HepG2 (cell line): ENCODE measurements around the gene GHR. TPM values are rescaled to one million over a fixed set of nuclear protein-coding genes. Genes with fewer than 3 reads are reported as not detected.

Source experiments
- ATAC-seq: fragments of 200-7000 bp; cut with Tn5 transposase; 3 replicates; pipeline ENCODE4 v1.9.1; 2020; ENCODE audit warnings: mild to moderate bottlenecking, moderate library complexity
- BruUV-seq: library from RNA; stranded (reverse); fragments of 400-500 nt; replicated peaks from 2 replicates; lab custom pipeline; 2021; lab: Mats Ljungman, UMichigan
- CTCF ChIA-PET: fragments of 300-600 bp; formaldehyde crosslinking; extraction: SDS; loops from one replicate; lab custom pipeline; 2021; ENCODE audit warnings: low total read pairs, inconsistent platforms, low intra/inter-chr PET ratio; lab: Yijun Ruan, JAX
- POLR2A ChIA-PET: fragments of 350-600 bp; sonication (Branson Sonifier 250); formaldehyde crosslinking; loops from one replicate; lab custom pipeline; 2020; ENCODE audit warnings: antibody characterized with exemption, inconsistent platforms; lab: Yijun Ruan, JAX
- DNase-seq: peaks from one replicate; pipeline ENCODE4 v3.0.0-alpha.2; 2015; ENCODE audit warnings: low spot score
- FAIRE-seq: peaks from 3 replicates; lab custom pipeline; 2011; peaks lifted over from hg19 to GRCh38; lab: Jason Lieb, UNC
- H2AFZ ChIP-seq: one replicate; pipeline ENCODE4 v1.6.1; 2011; ENCODE audit warnings: low read length, inconsistent platforms
- H3K27ac ChIP-seq: fragments of 300-600 bp; 3 replicates; pipeline ENCODE4 v1.8.0; 2011; ENCODE audit warnings: mixed run types, mild to moderate bottlenecking, mixed read lengths, low read length, inconsistent platforms; ENCODE audit not compliant: insufficient read depth; ENCODE audit errors: extremely low read length
- H3K27me3 ChIP-seq, 2 experiments: fragments of 200-600 bp in 1 of 2; 2 replicates in 1 of 2; 3 replicates in 1 of 2; pipeline versions ENCODE4 v1.6.0 to v1.8.0; 2011; ENCODE audit warnings: low read length in 2 of 2, mild to moderate bottlenecking in 2 of 2, moderate library complexity in 2 of 2, inconsistent platforms in 1 of 2; ENCODE audit not compliant: insufficient read depth in 2 of 2, control insufficient read depth in 1 of 2
- H3K36me3 ChIP-seq, 2 experiments: fragments of 200-600 bp in 1 of 2; replicated peaks in 1 of 2; 2 replicates in 1 of 2; 3 replicates in 1 of 2; pipeline versions ENCODE4 v1.5.1 to v1.8.0; 2011; ENCODE audit warnings: low read length in 2 of 2, inconsistent platforms in 1 of 2; ENCODE audit not compliant: insufficient read depth in 2 of 2, control insufficient read depth in 1 of 2
- H3K4me1 ChIP-seq: 2 replicates; pipeline ENCODE4 v1.5.1; 2012; ENCODE audit warnings: low read length, inconsistent platforms; ENCODE audit not compliant: insufficient read depth
- H3K4me2 ChIP-seq: 2 replicates; pipeline ENCODE4 v1.6.0; 2011; ENCODE audit warnings: low read depth, low read length, inconsistent platforms
- H3K4me3 ChIP-seq, 3 experiments: fragments of 200-600 bp in 1 of 3; sonication (generic), shearing (Covaris generic) in 1 of 3; replicated peaks in 1 of 3; 2 replicates each; pipeline ENCODE4 v1.5.1; 2011 to 2016; ENCODE audit warnings: low read length in 3 of 3, inconsistent platforms in 2 of 3, low read depth in 2 of 3, mild to moderate bottlenecking in 2 of 3, control low read depth in 1 of 3, mixed read lengths in 1 of 3; ENCODE audit not compliant: insufficient read depth in 1 of 3
- H3K79me2 ChIP-seq: one replicate; pipeline ENCODE4 v1.6.1; 2011; ENCODE audit warnings: low read length, inconsistent platforms; ENCODE audit not compliant: insufficient read depth
- H3K9ac ChIP-seq: 2 replicates; pipeline ENCODE4 v1.6.0; 2011; ENCODE audit warnings: mild to moderate bottlenecking, low read depth, low read length, inconsistent platforms; ENCODE audit not compliant: insufficient read depth
- H3K9me3 ChIP-seq: 2 replicates; pipeline ENCODE4 v1.5.1; 2012; ENCODE audit warnings: mild to moderate bottlenecking, low read length
- H4K20me1 ChIP-seq: 2 replicates; pipeline ENCODE4 v1.6.0; 2011; ENCODE audit warnings: inconsistent platforms, mild to moderate bottlenecking, low read length, moderate library complexity; ENCODE audit not compliant: insufficient read depth
- ATF1 ChIP-seq: IDR thresholded peaks from 2 replicates; pipeline ENCODE4 v1.6.1; 2016; ENCODE audit warnings: mild to moderate bottlenecking, control low read depth
- CEBPB ChIP-seq: IDR thresholded peaks from 2 replicates; pipeline ENCODE4 v1.6.1; 2011; ENCODE audit warnings: low read depth, low read length, improper control_type of control experiment, borderline replicate concordance
- CREB1 ChIP-seq, 2 experiments: fragments of 450-650 bp in 1 of 2; IDR thresholded peaks; 2 replicates each; pipeline ENCODE4 v1.6.1; 2016 to 2017; ENCODE audit warnings: control low read depth in 1 of 2, mild to moderate bottlenecking in 1 of 2, missing compliant biosample characterization in 1 of 2, missing genetic modification characterization in 1 of 2
- FOXA3 ChIP-seq: IDR thresholded peaks from 2 replicates; pipeline ENCODE4 v1.6.1; 2016; ENCODE audit warnings: missing genetic modification reagents, missing compliant biosample characterization
- HNF4A ChIP-seq: sonication (generic); formaldehyde crosslinking; IDR thresholded peaks from 2 replicates; pipeline ENCODE4 v1.4.0; 2020; ENCODE audit warnings: missing genetic modification reagents
- NPAS2 ChIP-seq: sonication (generic); formaldehyde crosslinking; IDR thresholded peaks from 2 replicates; pipeline ENCODE4 v1.8.0; 2022; ENCODE audit warnings: mild to moderate bottlenecking, missing genetic modification reagents, borderline replicate concordance
- TEAD3 ChIP-seq: optimal IDR thresholded peaks from 2 replicates; pipeline ENCODE3; 2016; ENCODE audit warnings: borderline replicate concordance
- TRIM24 ChIP-seq: sonication (generic); formaldehyde crosslinking; IDR thresholded peaks from 2 replicates; pipeline ENCODE4 v1.8.0; 2022; ENCODE audit warnings: mild to moderate bottlenecking, missing genetic modification reagents
- ZBTB7B ChIP-seq: sonication (generic); formaldehyde crosslinking; IDR thresholded peaks from 2 replicates; pipeline ENCODE4 v1.4.0; 2020; ENCODE audit warnings: missing genetic modification reagents
- ZMYM4 ChIP-seq: sonication (generic); formaldehyde crosslinking; IDR thresholded peaks from 2 replicates; pipeline ENCODE4 v1.8.1; 2023; ENCODE audit warnings: mild to moderate bottlenecking, missing genetic modification reagents
- ZNF317 ChIP-seq: sonication (generic); formaldehyde crosslinking; IDR thresholded peaks from 2 replicates; pipeline ENCODE4 v1.5.0; 2020; ENCODE audit warnings: mild to moderate bottlenecking, missing genetic modification reagents
- ZNF564 ChIP-seq: sonication (generic); formaldehyde crosslinking; IDR thresholded peaks from 2 replicates; pipeline ENCODE4 v1.8.1; 2023; ENCODE audit warnings: mild to moderate bottlenecking, missing genetic modification reagents
- ZNF781 ChIP-seq: sonication (generic); formaldehyde crosslinking; IDR thresholded peaks from 2 replicates; pipeline ENCODE4 v1.5.1; 2020; ENCODE audit warnings: borderline replicate concordance, mild to moderate bottlenecking, missing genetic modification reagents; ENCODE audit errors: not compliant biosample characterization
- WGBS: methylation state at CpG from one replicate; pipeline ENCODE4 v1.1.6; 2017; ENCODE audit warnings: low lambda C conversion rate; 5-methylcytosine and 5-hydroxymethylcytosine counted together
- in situ Hi-C: cut with HindIII; loops from 2 replicates; pipeline ENCODE4 v1.10.0; 2017; ENCODE audit warnings: low pct_unique_long_range_greater_than_20kb; ENCODE audit not compliant: extremely low pct_ligation_motif_present
- intact Hi-C: fragments of 100-400 bp; cut with micrococcal nuclease; formaldehyde crosslinking; loops from one replicate; pipeline ENCODE4 v1.10.0; 2022; ENCODE audit not compliant: unreplicated experiment
- polyA plus RNA-seq, 8 experiments: library from polyadenylated mRNA; depleted of rRNA in 3 of 8; stranded (reverse) in 7 of 8; unstranded in 1 of 8; fragments of >200 nt; fragmentation: Illumina TruSeq in 4 of 8; extraction: Trizol in 4 of 8; gene quantifications; 2 replicates each; pipeline versions ENCODE4 v1.2.1 to v1.2.3, GENCODE V29; 2011 to 2016; ENCODE audit warnings: low read depth in 4 of 8, missing spikeins in 1 of 8, mixed read lengths in 1 of 8; ENCODE audit not compliant: insufficient read depth in 1 of 8
- total RNA-seq, 5 experiments: library from RNA; depleted of rRNA; stranded (reverse); fragments of >200 nt; fragmentation: Illumina TruSeq; extraction: Trizol; gene quantifications; 2 replicates each; pipeline ENCODE4 v1.2.3, GENCODE V29; 2016; ENCODE audit warnings: low read depth in 1 of 5
- TF ChIP-seq, protein P1 (sequence below): sonication (generic); formaldehyde crosslinking; conservative IDR thresholded peaks from 2 replicates; pipeline ENCODE4 v1.4.0; 2020; ENCODE audit warnings: mild to moderate bottlenecking, missing genetic modification reagents, moderate library complexity
- TF ChIP-seq, protein P2 (sequence below): IDR thresholded peaks from 2 replicates; pipeline ENCODE4 v1.4.0; 2020; ENCODE audit warnings: mild to moderate bottlenecking, missing genetic modification reagents
- TF ChIP-seq, protein P3 (sequence below): sonication (generic); formaldehyde crosslinking; IDR thresholded peaks from 2 replicates; pipeline ENCODE4 v1.4.0; 2020; ENCODE audit warnings: missing genetic modification reagents

Gene GHR
- total and polyA plus RNA-seq, 2 of the 13 experiments (the other 11 are each of a cell fraction or from before 2014, with no cell fraction given): 0.07 TPM; not detected in 1

- in situ Hi-C loops: loop anchor here (25.0 kb wide), 1 partner anchor 735 kb away; the partner anchor contains the start of gene OXCT1
- peak; percentile 46 for FAIRE-seq
- peak; percentile 42; the same call in 1 of the 2 replicates for TF ChIP-seq ATF1 (CRISPR knock-in tag)
- TF ChIP-seq ZNF317 (CRISPR knock-in tag): 0 out of 2 replicates have a peak, but pooled peaks have one; percentile 24
- TF ChIP-seq, protein P1, sequence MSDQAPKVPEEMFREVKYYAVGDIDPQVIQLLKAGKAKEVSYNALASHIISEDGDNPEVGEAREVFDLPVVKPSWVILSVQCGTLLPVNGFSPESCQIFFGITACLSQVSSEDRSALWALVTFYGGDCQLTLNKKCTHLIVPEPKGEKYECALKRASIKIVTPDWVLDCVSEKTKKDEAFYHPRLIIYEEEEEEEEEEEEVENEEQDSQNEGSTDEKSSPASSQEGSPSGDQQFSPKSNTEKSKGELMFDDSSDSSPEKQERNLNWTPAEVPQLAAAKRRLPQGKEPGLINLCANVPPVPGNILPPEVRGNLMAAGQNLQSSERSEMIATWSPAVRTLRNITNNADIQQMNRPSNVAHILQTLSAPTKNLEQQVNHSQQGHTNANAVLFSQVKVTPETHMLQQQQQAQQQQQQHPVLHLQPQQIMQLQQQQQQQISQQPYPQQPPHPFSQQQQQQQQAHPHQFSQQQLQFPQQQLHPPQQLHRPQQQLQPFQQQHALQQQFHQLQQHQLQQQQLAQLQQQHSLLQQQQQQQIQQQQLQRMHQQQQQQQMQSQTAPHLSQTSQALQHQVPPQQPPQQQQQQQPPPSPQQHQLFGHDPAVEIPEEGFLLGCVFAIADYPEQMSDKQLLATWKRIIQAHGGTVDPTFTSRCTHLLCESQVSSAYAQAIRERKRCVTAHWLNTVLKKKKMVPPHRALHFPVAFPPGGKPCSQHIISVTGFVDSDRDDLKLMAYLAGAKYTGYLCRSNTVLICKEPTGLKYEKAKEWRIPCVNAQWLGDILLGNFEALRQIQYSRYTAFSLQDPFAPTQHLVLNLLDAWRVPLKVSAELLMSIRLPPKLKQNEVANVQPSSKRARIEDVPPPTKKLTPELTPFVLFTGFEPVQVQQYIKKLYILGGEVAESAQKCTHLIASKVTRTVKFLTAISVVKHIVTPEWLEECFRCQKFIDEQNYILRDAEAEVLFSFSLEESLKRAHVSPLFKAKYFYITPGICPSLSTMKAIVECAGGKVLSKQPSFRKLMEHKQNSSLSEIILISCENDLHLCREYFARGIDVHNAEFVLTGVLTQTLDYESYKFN: peak; percentile 50; the same call in 1 of the 2 replicates
- TF ChIP-seq HNF4A (CRISPR knock-in tag): peak; percentile 28; the same call in 1 of the 2 replicates
- peak; percentile 48; the same call in 1 of the 2 replicates for TF ChIP-seq ZBTB7B (CRISPR knock-in tag)
- peak; percentile 84 for TF ChIP-seq FOXA3 (CRISPR knock-in tag)
- TF ChIP-seq ZNF564 (CRISPR knock-in tag): no peak
- peak; percentile 27 for TF ChIP-seq TEAD3 (CRISPR knock-in tag)
- peak; percentile 35 for TF ChIP-seq ZNF781 (CRISPR knock-in tag)
- peak; percentile 60 for TF ChIP-seq CREB1 (IDR thresholded peaks at IDR 0.05)
- TF ChIP-seq CREB1 (CRISPR knock-in tag; IDR thresholded peaks at IDR 0.05): peak; percentile 77
- no peak for TF ChIP-seq TRIM24 (CRISPR knock-in tag)
- no peak for TF ChIP-seq NPAS2 (CRISPR knock-in tag)
- TF ChIP-seq CEBPB: peak; percentile 76; the same call in 1 of the 2 replicates
- peak; percentile 80 for TF ChIP-seq ZMYM4
- TF ChIP-seq, protein P2, sequence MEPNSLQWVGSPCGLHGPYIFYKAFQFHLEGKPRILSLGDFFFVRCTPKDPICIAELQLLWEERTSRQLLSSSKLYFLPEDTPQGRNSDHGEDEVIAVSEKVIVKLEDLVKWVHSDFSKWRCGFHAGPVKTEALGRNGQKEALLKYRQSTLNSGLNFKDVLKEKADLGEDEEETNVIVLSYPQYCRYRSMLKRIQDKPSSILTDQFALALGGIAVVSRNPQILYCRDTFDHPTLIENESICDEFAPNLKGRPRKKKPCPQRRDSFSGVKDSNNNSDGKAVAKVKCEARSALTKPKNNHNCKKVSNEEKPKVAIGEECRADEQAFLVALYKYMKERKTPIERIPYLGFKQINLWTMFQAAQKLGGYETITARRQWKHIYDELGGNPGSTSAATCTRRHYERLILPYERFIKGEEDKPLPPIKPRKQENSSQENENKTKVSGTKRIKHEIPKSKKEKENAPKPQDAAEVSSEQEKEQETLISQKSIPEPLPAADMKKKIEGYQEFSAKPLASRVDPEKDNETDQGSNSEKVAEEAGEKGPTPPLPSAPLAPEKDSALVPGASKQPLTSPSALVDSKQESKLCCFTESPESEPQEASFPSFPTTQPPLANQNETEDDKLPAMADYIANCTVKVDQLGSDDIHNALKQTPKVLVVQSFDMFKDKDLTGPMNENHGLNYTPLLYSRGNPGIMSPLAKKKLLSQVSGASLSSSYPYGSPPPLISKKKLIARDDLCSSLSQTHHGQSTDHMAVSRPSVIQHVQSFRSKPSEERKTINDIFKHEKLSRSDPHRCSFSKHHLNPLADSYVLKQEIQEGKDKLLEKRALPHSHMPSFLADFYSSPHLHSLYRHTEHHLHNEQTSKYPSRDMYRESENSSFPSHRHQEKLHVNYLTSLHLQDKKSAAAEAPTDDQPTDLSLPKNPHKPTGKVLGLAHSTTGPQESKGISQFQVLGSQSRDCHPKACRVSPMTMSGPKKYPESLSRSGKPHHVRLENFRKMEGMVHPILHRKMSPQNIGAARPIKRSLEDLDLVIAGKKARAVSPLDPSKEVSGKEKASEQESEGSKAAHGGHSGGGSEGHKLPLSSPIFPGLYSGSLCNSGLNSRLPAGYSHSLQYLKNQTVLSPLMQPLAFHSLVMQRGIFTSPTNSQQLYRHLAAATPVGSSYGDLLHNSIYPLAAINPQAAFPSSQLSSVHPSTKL (CRISPR knock-in tag): peak; percentile 64
- TF ChIP-seq, protein P3, sequence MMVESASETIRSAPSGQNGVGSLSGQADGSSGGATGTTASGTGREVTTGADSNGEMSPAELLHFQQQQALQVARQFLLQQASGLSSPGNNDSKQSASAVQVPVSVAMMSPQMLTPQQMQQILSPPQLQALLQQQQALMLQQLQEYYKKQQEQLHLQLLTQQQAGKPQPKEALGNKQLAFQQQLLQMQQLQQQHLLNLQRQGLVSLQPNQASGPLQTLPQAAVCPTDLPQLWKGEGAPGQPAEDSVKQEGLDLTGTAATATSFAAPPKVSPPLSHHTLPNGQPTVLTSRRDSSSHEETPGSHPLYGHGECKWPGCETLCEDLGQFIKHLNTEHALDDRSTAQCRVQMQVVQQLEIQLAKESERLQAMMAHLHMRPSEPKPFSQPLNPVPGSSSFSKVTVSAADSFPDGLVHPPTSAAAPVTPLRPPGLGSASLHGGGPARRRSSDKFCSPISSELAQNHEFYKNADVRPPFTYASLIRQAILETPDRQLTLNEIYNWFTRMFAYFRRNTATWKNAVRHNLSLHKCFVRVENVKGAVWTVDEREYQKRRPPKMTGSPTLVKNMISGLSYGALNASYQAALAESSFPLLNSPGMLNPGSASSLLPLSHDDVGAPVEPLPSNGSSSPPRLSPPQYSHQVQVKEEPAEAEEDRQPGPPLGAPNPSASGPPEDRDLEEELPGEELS (CRISPR knock-in tag): peak; percentile 71
These were observed 173.6 kb downstream of the GHR start for GRCh38 chr5:42596817-42597216.

More at GRCh38 chr5:42596817-42597216, 173.6 kb downstream of the GHR start:
- CTCF ChIA-PET: no interaction called here
- 14% methylated on average over 1 of the region's 1 CpG for WGBS
- peaks cover 22% of the 10 kb centered on the region for H3K4me1 ChIP-seq
- H2AFZ ChIP-seq: no peak overlapping the region
- ATAC-seq (peak; percentile 99), DNase-seq (peak; percentile 79)
- no peaks in the 10 kb centered on the region for H3K36me3 ChIP-seq
- H3K4me2 ChIP-seq: no peak overlapping the region
- no peaks in the 10 kb centered on the region for H3K79me2 ChIP-seq
- no peaks in the 10 kb centered on the region for H4K20me1 ChIP-seq
- no peak overlapping the region for H3K9ac ChIP-seq
- H3K27me3 ChIP-seq: 0 out of 5 replicates have a peak, but pooled peaks cover 0 to 1% of the 10 kb centered on the region in 2 experiments
- intact Hi-C loops: loop anchor here (10.0 kb wide), 1 partner anchor 288 kb away; no protein-coding TSS in a partner anchor
- BruUV-seq: no TSS peak
- no peak overlapping the region for H3K4me3 ChIP-seq
- POLR2A ChIA-PET: no interaction called here
- H3K27ac ChIP-seq: no peak overlapping the region
- H3K9me3 ChIP-seq: no peaks in the 10 kb centered on the region
